Measurements from ENCODE around the gene IL17RC. TPM values are rescaled to one million over a fixed set of nuclear protein-coding genes. Genes with fewer than 3 reads are reported as not detected.

The IL17RC gene
- total and polyA plus RNA-seq, 2 experiments from 2014 or later: 8.4 to 12.6 TPM

DNA sequence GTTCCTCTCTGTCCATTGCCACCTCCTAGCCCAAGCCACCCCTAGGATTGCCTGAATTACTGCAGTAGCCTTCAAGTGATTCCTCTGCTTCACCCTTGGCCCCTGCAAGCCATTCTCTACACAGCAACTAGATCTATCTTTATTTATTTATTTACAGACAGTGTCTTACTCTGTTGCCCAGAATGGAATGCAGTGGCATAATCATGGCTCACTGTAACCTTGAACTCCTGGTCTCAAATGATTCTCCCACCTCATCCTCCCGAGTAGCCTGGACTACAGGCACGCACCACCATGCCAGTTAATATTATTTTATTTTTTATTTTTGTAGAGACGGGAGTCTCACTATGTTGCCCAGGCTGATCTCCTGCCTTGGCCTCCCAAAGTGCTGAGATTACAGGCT, 28.4 kb upstream of the IL17RC start:
- no peak overlapping the region for H3K4me2 ChIP-seq
- H3K79me2 ChIP-seq (replicated peaks; ENCODE audit: insufficient read depth): peaks cover 17% of the 10 kb centered on the region
- H3K36me3 ChIP-seq (ENCODE audit: insufficient read depth): 0 out of 2 replicates have a peak, but pooled peaks cover 4% of the 10 kb centered on the region
- H3K36me3 Mint-ChIP-seq (ENCODE audit: low read depth): peaks cover 21% of the 10 kb centered on the region
- H3K4me1 Mint-ChIP-seq: peaks cover 12% of the 10 kb centered on the region
- H4K20me1 ChIP-seq (replicated peaks; ENCODE audit: insufficient read depth): peaks cover 4% of the 10 kb centered on the region; the same call in 1 of the 2 replicates
- H3K27me3 ChIP-seq (ENCODE audit: insufficient read depth): no peaks in the 10 kb centered on the region
- H3K4me3 Mint-ChIP-seq: no peak overlapping the region
- H3K4me1 ChIP-seq (ENCODE audit: insufficient read depth): peaks cover 5% of the 10 kb centered on the region; the same call in 1 of the 2 replicates
- H2AFZ ChIP-seq: no peak overlapping the region
- H3K27ac Mint-ChIP-seq: no peak overlapping the region; the same call in 1 of the 2 replicates
- H3K9me3 Mint-ChIP-seq: no peaks in the 10 kb centered on the region
- ATAC-seq (no peak), DNase-seq (ENCODE audit: low spot score) (no peak)
- H3F3A ChIP-seq (replicated peaks; ENCODE audit: low read depth): peaks cover 6% of the 10 kb centered on the region; the same call in 1 of the 2 replicates
- no peak overlapping the region for H3K4me3 ChIP-seq
- TF ChIP-seq, protein P1, sequence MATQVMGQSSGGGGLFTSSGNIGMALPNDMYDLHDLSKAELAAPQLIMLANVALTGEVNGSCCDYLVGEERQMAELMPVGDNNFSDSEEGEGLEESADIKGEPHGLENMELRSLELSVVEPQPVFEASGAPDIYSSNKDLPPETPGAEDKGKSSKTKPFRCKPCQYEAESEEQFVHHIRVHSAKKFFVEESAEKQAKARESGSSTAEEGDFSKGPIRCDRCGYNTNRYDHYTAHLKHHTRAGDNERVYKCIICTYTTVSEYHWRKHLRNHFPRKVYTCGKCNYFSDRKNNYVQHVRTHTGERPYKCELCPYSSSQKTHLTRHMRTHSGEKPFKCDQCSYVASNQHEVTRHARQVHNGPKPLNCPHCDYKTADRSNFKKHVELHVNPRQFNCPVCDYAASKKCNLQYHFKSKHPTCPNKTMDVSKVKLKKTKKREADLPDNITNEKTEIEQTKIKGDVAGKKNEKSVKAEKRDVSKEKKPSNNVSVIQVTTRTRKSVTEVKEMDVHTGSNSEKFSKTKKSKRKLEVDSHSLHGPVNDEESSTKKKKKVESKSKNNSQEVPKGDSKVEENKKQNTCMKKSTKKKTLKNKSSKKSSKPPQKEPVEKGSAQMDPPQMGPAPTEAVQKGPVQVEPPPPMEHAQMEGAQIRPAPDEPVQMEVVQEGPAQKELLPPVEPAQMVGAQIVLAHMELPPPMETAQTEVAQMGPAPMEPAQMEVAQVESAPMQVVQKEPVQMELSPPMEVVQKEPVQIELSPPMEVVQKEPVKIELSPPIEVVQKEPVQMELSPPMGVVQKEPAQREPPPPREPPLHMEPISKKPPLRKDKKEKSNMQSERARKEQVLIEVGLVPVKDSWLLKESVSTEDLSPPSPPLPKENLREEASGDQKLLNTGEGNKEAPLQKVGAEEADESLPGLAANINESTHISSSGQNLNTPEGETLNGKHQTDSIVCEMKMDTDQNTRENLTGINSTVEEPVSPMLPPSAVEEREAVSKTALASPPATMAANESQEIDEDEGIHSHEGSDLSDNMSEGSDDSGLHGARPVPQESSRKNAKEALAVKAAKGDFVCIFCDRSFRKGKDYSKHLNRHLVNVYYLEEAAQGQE (IDR thresholded peaks at IDR 0.05; ENCODE audit: unreplicated experiment): no peak
- TF ChIP-seq, protein P2, sequence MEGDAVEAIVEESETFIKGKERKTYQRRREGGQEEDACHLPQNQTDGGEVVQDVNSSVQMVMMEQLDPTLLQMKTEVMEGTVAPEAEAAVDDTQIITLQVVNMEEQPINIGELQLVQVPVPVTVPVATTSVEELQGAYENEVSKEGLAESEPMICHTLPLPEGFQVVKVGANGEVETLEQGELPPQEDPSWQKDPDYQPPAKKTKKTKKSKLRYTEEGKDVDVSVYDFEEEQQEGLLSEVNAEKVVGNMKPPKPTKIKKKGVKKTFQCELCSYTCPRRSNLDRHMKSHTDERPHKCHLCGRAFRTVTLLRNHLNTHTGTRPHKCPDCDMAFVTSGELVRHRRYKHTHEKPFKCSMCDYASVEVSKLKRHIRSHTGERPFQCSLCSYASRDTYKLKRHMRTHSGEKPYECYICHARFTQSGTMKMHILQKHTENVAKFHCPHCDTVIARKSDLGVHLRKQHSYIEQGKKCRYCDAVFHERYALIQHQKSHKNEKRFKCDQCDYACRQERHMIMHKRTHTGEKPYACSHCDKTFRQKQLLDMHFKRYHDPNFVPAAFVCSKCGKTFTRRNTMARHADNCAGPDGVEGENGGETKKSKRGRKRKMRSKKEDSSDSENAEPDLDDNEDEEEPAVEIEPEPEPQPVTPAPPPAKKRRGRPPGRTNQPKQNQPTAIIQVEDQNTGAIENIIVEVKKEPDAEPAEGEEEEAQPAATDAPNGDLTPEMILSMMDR (conservative IDR thresholded peaks at IDR 0.05; ENCODE audit: low read depth in 2 of 2): no peak
- peaks cover 11% of the 10 kb centered on the region for H3K27me3 Mint-ChIP-seq (ENCODE audit: insufficient read depth, low read depth, poor library complexity)
- no peaks in the 10 kb centered on the region for H3K9me2 ChIP-seq (ENCODE audit: insufficient read depth)
- no peak overlapping the region for H3K27ac ChIP-seq (ENCODE audit: low read depth)

DNA sequence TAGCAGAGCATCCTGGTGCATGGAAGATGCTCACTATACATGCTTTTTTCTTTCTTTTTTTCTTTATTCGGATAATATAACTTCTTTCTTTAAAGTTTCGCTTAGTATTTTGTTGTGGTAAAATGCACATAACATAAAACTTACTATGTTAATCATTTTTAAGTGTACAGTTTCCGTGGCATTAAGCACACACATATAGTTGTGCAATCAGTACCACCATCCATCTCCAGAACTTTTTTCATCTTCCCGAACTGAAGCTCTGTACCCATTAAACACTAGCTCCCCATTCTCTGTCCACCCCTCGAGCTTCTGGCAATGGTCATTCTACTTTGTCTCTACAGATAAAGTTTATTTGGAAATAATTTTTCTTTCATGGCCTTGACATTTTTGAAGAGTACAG, 27.5 kb upstream of the IL17RC start:
- H3K79me2 ChIP-seq (replicated peaks; ENCODE audit: insufficient read depth): peaks cover 17% of the 10 kb centered on the region
- no peaks in the 10 kb centered on the region for H3K9me2 ChIP-seq (ENCODE audit: insufficient read depth)
- no peaks in the 10 kb centered on the region for H3K9me3 Mint-ChIP-seq
- no peak overlapping the region for H3K4me3 ChIP-seq
- H3K27ac ChIP-seq (ENCODE audit: low read depth): no peak overlapping the region
- H3K36me3 Mint-ChIP-seq (ENCODE audit: low read depth): peaks cover 29% of the 10 kb centered on the region
- H3K36me3 ChIP-seq (ENCODE audit: insufficient read depth): 0 out of 2 replicates have a peak, but pooled peaks cover 9% of the 10 kb centered on the region
- H3F3A ChIP-seq (replicated peaks; ENCODE audit: low read depth): peaks cover 9% of the 10 kb centered on the region; the same call in 1 of the 2 replicates
- no peaks in the 10 kb centered on the region for H3K27me3 ChIP-seq (ENCODE audit: insufficient read depth)
- no peak overlapping the region for H2AFZ ChIP-seq
- DNase-seq (ENCODE audit: low spot score) (no peak), ATAC-seq (no peak)
- H3K27me3 Mint-ChIP-seq (ENCODE audit: insufficient read depth, low read depth, poor library complexity): peaks cover 11% of the 10 kb centered on the region
- peaks cover 5% of the 10 kb centered on the region; the same call in 1 of the 2 replicates for H3K4me1 ChIP-seq (ENCODE audit: insufficient read depth)
- H3K4me3 Mint-ChIP-seq: no peak overlapping the region; the same call in 2 of the 3 replicates
- H4K20me1 ChIP-seq (replicated peaks; ENCODE audit: insufficient read depth): peaks cover 4% of the 10 kb centered on the region; the same call in 1 of the 2 replicates
- H3K4me2 ChIP-seq: no peak overlapping the region
- peaks cover 12% of the 10 kb centered on the region for H3K4me1 Mint-ChIP-seq
- no peak overlapping the region for H3K27ac Mint-ChIP-seq
- TF ChIP-seq CREB1 (CRISPR knock-in tag; IDR thresholded peaks at IDR 0.05; ENCODE audit: low read depth) (no peak), STAT1 (IDR thresholded peaks at IDR 0.05; ENCODE audit: unreplicated experiment) (no peak)
- TF ChIP-seq, protein P3, sequence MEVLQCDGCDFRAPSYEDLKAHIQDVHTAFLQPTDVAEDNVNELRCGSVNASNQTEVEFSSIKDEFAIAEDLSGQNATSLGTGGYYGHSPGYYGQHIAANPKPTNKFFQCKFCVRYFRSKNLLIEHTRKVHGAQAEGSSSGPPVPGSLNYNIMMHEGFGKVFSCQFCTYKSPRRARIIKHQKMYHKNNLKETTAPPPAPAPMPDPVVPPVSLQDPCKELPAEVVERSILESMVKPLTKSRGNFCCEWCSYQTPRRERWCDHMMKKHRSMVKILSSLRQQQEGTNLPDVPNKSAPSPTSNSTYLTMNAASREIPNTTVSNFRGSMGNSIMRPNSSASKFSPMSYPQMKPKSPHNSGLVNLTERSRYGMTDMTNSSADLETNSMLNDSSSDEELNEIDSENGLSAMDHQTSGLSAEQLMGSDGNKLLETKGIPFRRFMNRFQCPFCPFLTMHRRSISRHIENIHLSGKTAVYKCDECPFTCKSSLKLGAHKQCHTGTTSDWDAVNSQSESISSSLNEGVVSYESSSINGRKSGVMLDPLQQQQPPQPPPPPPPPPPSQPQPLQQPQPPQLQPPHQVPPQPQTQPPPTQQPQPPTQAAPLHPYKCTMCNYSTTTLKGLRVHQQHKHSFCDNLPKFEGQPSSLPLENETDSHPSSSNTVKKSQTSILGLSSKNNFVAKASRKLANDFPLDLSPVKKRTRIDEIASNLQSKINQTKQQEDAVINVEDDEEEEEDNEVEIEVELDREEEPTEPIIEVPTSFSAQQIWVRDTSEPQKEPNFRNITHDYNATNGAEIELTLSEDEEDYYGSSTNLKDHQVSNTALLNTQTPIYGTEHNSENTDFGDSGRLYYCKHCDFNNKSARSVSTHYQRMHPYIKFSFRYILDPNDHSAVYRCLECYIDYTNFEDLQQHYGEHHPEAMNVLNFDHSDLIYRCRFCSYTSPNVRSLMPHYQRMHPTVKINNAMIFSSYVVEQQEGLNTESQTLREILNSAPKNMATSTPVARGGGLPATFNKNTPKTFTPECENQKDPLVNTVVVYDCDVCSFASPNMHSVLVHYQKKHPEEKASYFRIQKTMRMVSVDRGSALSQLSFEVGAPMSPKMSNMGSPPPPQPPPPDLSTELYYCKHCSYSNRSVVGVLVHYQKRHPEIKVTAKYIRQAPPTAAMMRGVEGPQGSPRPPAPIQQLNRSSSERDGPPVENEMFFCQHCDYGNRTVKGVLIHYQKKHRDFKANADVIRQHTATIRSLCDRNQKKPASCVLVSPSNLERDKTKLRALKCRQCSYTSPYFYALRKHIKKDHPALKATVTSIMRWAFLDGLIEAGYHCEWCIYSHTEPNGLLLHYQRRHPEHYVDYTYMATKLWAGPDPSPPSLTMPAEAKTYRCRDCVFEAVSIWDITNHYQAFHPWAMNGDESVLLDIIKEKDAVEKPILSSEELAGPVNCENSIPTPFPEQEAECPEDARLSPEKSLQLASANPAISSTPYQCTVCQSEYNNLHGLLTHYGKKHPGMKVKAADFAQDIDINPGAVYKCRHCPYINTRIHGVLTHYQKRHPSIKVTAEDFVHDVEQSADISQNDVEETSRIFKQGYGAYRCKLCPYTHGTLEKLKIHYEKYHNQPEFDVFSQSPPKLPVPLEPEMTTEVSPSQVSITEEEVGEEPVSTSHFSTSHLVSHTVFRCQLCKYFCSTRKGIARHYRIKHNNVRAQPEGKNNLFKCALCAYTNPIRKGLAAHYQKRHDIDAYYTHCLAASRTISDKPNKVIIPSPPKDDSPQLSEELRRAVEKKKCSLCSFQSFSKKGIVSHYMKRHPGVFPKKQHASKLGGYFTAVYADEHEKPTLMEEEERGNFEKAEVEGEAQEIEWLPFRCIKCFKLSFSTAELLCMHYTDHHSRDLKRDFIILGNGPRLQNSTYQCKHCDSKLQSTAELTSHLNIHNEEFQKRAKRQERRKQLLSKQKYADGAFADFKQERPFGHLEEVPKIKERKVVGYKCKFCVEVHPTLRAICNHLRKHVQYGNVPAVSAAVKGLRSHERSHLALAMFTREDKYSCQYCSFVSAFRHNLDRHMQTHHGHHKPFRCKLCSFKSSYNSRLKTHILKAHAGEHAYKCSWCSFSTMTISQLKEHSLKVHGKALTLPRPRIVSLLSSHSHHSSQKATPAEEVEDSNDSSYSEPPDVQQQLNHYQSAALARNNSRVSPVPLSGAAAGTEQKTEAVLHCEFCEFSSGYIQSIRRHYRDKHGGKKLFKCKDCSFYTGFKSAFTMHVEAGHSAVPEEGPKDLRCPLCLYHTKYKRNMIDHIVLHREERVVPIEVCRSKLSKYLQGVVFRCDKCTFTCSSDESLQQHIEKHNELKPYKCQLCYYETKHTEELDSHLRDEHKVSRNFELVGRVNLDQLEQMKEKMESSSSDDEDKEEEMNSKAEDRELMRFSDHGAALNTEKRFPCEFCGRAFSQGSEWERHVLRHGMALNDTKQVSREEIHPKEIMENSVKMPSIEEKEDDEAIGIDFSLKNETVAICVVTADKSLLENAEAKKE (CRISPR knock-in tag; IDR thresholded peaks at IDR 0.05): no peak
- TF ChIP-seq, protein P1 (IDR thresholded peaks at IDR 0.05; ENCODE audit: unreplicated experiment): no peak
